K562 (cell line): Measurements from ENCODE around the gene SEPTIN6. TPM values are rescaled to one million over a fixed set of nuclear protein-coding genes. Genes with fewer than 3 reads are reported as not detected.

Source experiments
- BCOR ChIP-seq: fragments of 450-650 bp; IDR thresholded peaks from 2 replicates; pipeline ENCODE4 v1.6.1; 2016
- CHD4 ChIP-seq: fragments of 200-600 bp; sonication (generic); IDR thresholded peaks from 3 replicates; pipeline ENCODE4 v1.6.1; 2012; ENCODE audit warnings: low read depth, mild to moderate bottlenecking, mixed read lengths, low read length, inconsistent platforms; ENCODE audit not compliant: insufficient read depth, insufficient replicate concordance, poor library complexity, severe bottlenecking
- GATAD2B ChIP-seq: fragments of 450-650 bp; IDR thresholded peaks from 2 replicates; pipeline ENCODE4 v1.6.1; 2017; ENCODE audit warnings: mild to moderate bottlenecking, borderline replicate concordance
- LARP7 ChIP-seq: fragments of 450-650 bp; IDR thresholded peaks from 2 replicates; pipeline ENCODE4 v1.6.1; 2016
- NR2F6 ChIP-seq: fragments of 450-650 bp; formaldehyde crosslinking; IDR thresholded peaks from 2 replicates; pipeline ENCODE4 v1.4.0; 2020; ENCODE audit warnings: mild to moderate bottlenecking
- NR4A1 ChIP-seq, 2 experiments: fragments of 250-450 bp in 1 of 2; fragments of 450-650 bp in 1 of 2; sonication (Bioruptor Pico) in 1 of 2; IDR thresholded peaks; 2 replicates each; pipeline versions ENCODE4 v1.4.0 to v1.6.1; 2016 to 2020; ENCODE audit warnings: mild to moderate bottlenecking in 2 of 2, missing compliant biosample characterization in 1 of 2, missing genetic modification characterization in 1 of 2, moderate library complexity in 1 of 2
- RCOR1 ChIP-seq, 2 experiments: IDR thresholded peaks; 2 replicates each; pipeline ENCODE4 v1.6.1; 2012; ENCODE audit warnings: low read depth in 2 of 2, low read length in 2 of 2, borderline replicate concordance in 1 of 2, improper control_type of control experiment in 1 of 2
- SUPT5H ChIP-seq: fragments of 450-650 bp; IDR thresholded peaks from 2 replicates; pipeline ENCODE4 v1.6.1; 2016
- ZC3H11A ChIP-seq: IDR thresholded peaks from 2 replicates; pipeline ENCODE4 v1.6.1; 2012; ENCODE audit warnings: low read depth, low read length, improper control_type of control experiment
- ZNF324 ChIP-seq: fragments of 250-450 bp; sonication (Bioruptor Pico); IDR thresholded peaks from 2 replicates; pipeline ENCODE4 v1.4.0; 2020; ENCODE audit warnings: mild to moderate bottlenecking
- polyA plus RNA-seq, 8 experiments: library from polyadenylated mRNA; depleted of rRNA in 4 of 8; stranded (reverse) in 5 of 8; unstranded in 3 of 8; fragments of >200 nt; fragmentation: Nextera tagmentation in 2 of 8; fragmentation: Illumina TruSeq in 1 of 8; extraction: Ambion mirVana in 2 of 8; extraction: Trizol in 1 of 8; gene quantifications; 2 replicates each; pipeline versions ENCODE4 v1.2.1 to v1.2.3, GENCODE V29; 2011 to 2014; ENCODE audit warnings: inconsistent platforms in 1 of 8, missing spikeins in 1 of 8
- total RNA-seq, 7 experiments: library from RNA; depleted of rRNA in 6 of 7; stranded (reverse); fragments of >200 nt in 6 of 7; fragmentation: Illumina TruSeq in 2 of 7; extraction: Trizol in 2 of 7; gene quantifications; 2 replicates each; pipeline versions ENCODE4 v1.2.1 to v1.2.3, GENCODE V29; 2011 to 2021; ENCODE audit warnings: low replicate concordance in 1 of 7
- TF ChIP-seq, protein P1 (sequence below): fragments of 250-450 bp; sonication (Bioruptor Pico); IDR thresholded peaks from 2 replicates; pipeline ENCODE4 v1.8.0; 2021; ENCODE audit warnings: moderate library complexity, mild to moderate bottlenecking, inconsistent platforms
- TF ChIP-seq, protein P2 (sequence below): sonication (generic); formaldehyde crosslinking; IDR thresholded peaks from 2 replicates; pipeline ENCODE4 v1.8.0; 2022; ENCODE audit warnings: mild to moderate bottlenecking, missing genetic modification reagents
- TF ChIP-seq, protein P3 (sequence below), 2 experiments: fragments of 450-650 bp; IDR thresholded peaks; 2 replicates each; pipeline ENCODE4 v1.6.1; 2016; ENCODE audit warnings: mild to moderate bottlenecking in 2 of 2, borderline replicate concordance in 1 of 2, low read depth in 1 of 2, moderate library complexity in 1 of 2
- TF ChIP-seq, protein P4 (sequence below): fragments of 250-450 bp; sonication (Bioruptor Pico); IDR thresholded peaks from 2 replicates; pipeline ENCODE4 v1.4.0; 2020; ENCODE audit warnings: mild to moderate bottlenecking, moderate library complexity, borderline replicate concordance

Gene SEPTIN6
- total and polyA plus RNA-seq, 9 of the 15 experiments (the other 6 are each of a cell fraction or from before 2014, with no cell fraction given), result 8.4 to 67.0 (median 37.8) TPM

DNA sequence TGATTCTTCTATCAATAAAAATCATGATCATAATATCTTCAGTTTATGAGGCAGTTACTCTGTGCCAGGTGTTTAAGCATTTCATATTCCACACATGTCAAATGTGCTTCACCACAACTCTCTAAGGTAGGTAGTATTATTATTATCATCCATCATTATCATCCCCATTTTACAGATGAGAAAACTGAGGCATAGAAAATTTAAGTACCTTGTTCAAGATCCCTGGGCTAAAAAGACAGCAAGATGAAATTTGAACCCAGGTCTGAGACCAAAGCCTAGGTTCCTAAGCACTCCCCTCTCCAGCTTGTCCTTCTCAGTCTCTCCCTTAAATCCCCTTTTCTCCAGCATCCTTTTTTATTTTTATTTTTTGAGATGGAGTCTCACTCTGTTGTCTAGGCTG lies 33.4 kb downstream of the SEPTIN6 start (continued):
- TF ChIP-seq, protein P1, sequence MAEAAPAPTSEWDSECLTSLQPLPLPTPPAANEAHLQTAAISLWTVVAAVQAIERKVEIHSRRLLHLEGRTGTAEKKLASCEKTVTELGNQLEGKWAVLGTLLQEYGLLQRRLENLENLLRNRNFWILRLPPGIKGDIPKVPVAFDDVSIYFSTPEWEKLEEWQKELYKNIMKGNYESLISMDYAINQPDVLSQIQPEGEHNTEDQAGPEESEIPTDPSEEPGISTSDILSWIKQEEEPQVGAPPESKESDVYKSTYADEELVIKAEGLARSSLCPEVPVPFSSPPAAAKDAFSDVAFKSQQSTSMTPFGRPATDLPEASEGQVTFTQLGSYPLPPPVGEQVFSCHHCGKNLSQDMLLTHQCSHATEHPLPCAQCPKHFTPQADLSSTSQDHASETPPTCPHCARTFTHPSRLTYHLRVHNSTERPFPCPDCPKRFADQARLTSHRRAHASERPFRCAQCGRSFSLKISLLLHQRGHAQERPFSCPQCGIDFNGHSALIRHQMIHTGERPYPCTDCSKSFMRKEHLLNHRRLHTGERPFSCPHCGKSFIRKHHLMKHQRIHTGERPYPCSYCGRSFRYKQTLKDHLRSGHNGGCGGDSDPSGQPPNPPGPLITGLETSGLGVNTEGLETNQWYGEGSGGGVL, result no peak
- TF ChIP-seq ZNF324 (CRISPR knock-in tag), result no peak
- TF ChIP-seq CHD4, result no peak
- TF ChIP-seq GATAD2B, result no peak
- TF ChIP-seq LARP7, result no peak
- 0 out of 4 replicates have a peak, but pooled peaks of 1 of the 2 experiments have one; percentile 8 for TF ChIP-seq RCOR1 (IDR thresholded peaks at IDR 0.05; ENCODE audit: borderline replicate concordance in 1 of 2, low read depth in 2 of 2, low read length in 2 of 2)
- TF ChIP-seq, protein P2, sequence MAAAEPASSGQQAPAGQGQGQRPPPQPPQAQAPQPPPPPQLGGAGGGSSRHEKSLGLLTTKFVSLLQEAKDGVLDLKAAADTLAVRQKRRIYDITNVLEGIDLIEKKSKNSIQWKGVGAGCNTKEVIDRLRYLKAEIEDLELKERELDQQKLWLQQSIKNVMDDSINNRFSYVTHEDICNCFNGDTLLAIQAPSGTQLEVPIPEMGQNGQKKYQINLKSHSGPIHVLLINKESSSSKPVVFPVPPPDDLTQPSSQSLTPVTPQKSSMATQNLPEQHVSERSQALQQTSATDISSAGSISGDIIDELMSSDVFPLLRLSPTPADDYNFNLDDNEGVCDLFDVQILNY (CRISPR knock-in tag), result no peak
- TF ChIP-seq BCOR, result peak; percentile 73
- TF ChIP-seq, protein P3, sequence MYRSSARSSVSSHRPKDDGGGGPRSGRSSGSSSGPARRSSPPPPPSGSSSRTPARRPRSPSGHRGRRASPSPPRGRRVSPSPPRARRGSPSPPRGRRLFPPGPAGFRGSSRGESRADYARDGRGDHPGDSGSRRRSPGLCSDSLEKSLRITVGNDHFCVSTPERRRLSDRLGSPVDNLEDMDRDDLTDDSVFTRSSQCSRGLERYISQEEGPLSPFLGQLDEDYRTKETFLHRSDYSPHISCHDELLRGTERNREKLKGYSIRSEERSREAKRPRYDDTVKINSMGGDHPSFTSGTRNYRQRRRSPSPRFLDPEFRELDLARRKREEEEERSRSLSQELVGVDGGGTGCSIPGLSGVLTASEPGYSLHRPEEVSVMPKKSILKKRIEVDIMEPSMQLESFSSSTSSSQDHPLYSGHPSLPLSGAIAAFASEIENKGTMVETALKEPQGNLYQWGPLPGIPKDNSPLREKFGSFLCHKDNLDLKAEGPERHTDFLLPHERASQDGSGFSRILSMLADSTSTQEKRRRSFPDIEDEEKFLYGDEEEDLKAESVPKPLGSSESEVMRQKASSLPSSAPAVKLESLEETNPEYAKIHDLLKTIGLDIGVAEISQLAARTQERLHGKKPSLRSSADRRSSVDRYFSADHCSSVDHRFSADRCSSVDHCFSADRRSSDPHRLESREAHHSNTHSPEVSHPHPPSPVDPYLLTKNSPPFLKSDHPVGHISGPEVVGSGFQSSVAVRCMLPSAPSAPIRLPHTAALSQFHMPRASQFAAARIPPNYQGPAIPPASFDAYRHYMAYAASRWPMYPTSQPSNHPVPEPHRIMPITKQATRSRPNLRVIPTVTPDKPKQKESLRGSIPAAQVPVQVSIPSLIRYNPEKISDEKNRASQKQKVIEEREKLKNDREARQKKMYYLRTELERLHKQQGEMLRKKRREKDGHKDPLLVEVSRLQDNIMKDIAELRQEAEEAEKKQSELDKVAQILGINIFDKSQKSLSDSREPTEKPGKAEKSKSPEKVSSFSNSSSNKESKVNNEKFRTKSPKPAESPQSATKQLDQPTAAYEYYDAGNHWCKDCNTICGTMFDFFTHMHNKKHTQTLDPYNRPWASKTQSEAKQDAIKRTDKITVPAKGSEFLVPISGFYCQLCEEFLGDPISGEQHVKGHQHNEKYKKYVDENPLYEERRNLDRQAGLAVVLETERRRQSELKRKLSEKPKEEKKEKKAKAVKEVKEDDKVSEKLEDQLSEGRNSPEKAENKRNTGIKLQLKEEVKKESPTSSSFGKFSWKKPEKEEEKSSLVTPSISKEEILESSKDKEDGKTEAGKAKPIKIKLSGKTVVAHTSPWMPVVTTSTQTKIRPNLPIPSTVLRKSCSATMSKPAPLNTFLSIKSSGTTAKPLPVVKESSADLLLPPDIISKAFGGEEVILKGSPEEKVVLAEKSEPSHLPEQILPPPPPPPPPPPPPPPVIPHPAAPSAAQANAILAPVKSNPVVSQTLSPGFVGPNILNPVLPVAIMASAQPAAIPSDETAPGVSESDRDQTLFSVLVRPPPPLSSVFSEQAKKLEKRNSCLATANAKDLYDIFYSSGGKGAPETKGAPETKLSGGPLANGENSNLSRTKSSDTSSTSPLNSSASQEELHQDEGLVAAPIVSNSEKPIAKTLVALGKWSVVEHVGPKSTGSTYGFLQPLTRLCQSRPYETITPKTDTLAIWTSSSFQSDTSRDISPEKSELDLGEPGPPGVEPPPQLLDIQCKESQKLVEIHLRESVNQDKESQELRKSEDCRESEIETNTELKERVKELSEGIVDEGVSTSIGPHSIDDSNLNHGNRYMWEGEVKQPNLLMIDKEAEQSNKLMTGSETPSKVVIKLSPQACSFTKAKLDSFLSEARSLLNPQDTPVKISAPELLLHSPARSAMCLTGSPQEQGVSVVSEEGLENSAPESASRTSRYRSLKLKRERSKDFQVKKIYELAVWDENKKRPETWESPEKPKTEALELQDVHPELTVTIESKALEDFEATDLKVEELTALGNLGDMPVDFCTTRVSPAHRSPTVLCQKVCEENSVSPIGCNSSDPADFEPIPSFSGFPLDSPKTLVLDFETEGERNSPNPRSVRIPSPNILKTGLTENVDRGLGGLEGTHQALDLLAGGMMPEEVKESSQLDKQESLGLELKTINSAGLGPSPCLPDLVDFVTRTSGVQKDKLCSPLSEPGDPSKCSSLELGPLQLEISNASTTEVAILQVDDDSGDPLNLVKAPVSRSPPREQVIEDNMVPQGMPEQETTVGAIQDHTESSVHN (IDR thresholded peaks at IDR 0.05; ENCODE audit: borderline replicate concordance in 1 of 2, low read depth in 1 of 2), result no peak
- TF ChIP-seq, protein P4, sequence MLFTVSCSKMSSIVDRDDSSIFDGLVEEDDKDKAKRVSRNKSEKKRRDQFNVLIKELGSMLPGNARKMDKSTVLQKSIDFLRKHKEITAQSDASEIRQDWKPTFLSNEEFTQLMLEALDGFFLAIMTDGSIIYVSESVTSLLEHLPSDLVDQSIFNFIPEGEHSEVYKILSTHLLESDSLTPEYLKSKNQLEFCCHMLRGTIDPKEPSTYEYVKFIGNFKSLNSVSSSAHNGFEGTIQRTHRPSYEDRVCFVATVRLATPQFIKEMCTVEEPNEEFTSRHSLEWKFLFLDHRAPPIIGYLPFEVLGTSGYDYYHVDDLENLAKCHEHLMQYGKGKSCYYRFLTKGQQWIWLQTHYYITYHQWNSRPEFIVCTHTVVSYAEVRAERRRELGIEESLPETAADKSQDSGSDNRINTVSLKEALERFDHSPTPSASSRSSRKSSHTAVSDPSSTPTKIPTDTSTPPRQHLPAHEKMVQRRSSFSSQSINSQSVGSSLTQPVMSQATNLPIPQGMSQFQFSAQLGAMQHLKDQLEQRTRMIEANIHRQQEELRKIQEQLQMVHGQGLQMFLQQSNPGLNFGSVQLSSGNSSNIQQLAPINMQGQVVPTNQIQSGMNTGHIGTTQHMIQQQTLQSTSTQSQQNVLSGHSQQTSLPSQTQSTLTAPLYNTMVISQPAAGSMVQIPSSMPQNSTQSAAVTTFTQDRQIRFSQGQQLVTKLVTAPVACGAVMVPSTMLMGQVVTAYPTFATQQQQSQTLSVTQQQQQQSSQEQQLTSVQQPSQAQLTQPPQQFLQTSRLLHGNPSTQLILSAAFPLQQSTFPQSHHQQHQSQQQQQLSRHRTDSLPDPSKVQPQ (CRISPR knock-in tag), result no peak
- no peak for TF ChIP-seq NR2F6 (CRISPR knock-in tag)
- no peak for TF ChIP-seq SUPT5H
- TF ChIP-seq NR4A1 (CRISPR knock-in tag; IDR thresholded peaks at IDR 0.05), result no peak
- TF ChIP-seq NR4A1 (tag; IDR thresholded peaks at IDR 0.05), result no peak
- TF ChIP-seq ZC3H11A, result no peak
